AG10803 (cell line): ENCODE results near the gene FRMD4A.

Experiments
- DNase-seq: peaks from one replicate; pipeline ENCODE4 v3.0.0; 2010; ENCODE audit warnings: low read depth
- H3K4me3 ChIP-seq: 2 replicates; pipeline ENCODE4 v1.5.1; 2011; ENCODE audit warnings: mild to moderate bottlenecking, low read length, control low read depth
- CTCF ChIP-seq: conservative IDR thresholded peaks from 2 replicates; pipeline ENCODE4 v1.5.1; 2011; ENCODE audit warnings: mild to moderate bottlenecking, low read length, control low read depth, inconsistent platforms

Gene FRMD4A

GRCh38 chr10:14278533-14278932 is 52.2 kb downstream of the FRMD4A start:
- DNase-seq, result no peak
- no peak overlapping the region for H3K4me3 ChIP-seq
- no peak for TF ChIP-seq CTCF

GRCh38 chr10:14276210-14276609 is 54.5 kb downstream of the FRMD4A start:
- DNase-seq, result no peak
- H3K4me3 ChIP-seq, result no peak overlapping the region
- no peak for TF ChIP-seq CTCF

DNA sequence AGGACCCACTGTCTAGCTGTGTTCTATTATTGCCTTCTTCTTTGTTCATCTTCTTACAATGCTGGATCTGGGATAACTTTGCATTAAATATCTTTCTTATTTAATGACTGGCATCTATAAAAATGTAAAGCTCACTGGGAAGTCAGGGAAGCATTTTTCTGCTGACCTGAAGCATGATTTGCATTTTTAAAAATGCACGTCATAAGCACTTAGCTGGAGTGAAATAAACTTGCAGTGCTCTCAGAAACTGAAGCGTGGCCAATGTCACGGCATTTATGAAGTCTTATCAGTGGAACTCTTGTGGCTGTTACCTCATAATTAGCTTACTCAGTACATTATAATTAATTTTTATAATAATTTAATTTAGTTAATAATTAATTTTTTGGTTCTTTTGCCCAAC is 59.1 kb downstream of the FRMD4A start:
- H3K4me3 ChIP-seq, result no peak overlapping the region
- no peak for TF ChIP-seq CTCF
- DNase-seq, result no peak

DNA sequence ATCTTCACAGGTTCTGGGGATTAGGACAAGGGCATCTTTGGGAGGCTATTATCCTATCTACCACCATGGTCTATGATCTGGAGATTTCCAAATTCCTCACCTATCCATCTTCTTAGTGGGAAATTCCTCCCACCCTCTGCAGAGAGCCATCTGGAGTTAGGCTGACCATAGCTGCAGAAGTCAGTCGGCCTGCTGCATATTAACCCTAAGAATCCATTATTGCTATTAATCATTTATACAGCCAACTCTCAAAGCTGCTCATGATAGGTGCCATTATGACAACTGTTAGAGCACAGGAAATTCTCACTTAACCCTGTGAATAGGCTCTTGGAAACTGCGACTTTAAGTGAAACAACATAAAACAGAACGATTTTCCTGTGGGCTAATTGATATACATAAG is 60.4 kb downstream of the FRMD4A start:
- H3K4me3 ChIP-seq, result no peak overlapping the region
- no peak for DNase-seq
- no peak for TF ChIP-seq CTCF

DNA sequence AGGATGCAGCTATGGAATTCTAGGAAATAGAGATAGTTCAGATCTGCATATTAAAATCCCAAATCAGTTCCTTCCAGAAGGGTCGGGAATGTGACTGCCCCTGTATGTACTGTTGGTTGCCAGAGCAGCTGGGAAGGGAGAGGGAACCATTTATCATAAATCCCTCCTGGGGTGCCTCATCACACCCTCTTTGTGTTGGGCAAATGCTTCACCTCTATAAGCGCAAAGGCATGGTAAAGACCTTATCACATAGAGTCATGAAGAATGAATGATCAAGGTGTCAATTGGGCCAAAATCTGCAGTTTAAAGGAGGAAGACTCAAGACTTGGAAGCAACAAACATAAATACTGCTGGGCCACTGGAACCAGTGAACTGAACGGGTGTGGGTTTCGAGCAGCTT is 65.0 kb downstream of the FRMD4A start:
- no peak for DNase-seq
- no peak for TF ChIP-seq CTCF
- H3K4me3 ChIP-seq, result no peak overlapping the region

DNA sequence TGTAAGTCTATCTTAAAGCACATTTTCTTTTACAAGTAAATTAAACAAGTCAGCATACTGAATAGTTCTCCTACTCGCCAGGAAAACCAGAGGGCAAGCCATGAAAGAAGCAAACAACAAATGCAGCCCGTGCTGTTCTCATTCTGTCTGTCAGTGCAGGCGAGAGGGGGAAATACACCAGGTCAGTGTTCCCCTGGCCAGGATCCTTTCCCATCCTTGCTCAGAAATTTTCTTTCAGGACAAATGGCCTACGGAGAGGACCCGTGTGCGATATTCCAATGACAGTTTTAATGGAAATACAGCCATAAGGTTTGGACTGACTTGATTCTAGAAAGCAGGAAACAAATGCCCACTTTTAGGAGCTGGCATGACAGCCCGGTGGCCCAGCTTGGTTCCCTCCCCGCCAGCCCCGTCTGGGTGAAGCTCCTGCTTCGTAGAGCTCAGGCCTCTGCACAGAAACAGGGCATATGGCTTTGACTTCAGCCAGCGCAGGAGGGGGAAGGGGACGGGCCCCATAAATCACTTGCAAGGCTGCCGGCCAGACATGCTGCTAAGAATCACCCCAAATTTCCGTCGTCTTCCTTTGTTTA is 67.8 kb downstream of the FRMD4A start:
- no peak for DNase-seq
- H3K4me3 ChIP-seq, result no peak overlapping the region
- no peak for TF ChIP-seq CTCF

GRCh38 chr10:14261336-14261735 is 69.4 kb downstream of the FRMD4A start:
- no peak overlapping the region for H3K4me3 ChIP-seq
- TF ChIP-seq CTCF, result no peak
- no peak for DNase-seq
